Hepatocyte (in vitro differentiated cells): ENCODE measurements around the gene RBBP4. TPM values are rescaled to one million over a fixed set of nuclear protein-coding genes. Genes with fewer than 3 reads are reported as not detected.
A peak's percentile ranks its signal among the peaks of the same experiment; 100 is the strongest.

ENCODE experiments used
- DNase-seq: peaks from one replicate; pipeline ENCODE4 v3.0.0-alpha.2; 2016; ENCODE audit warnings: low spot score
- H2AFZ ChIP-seq: fragments of 200-600 bp; sonication (generic); 2 replicates; pipeline ENCODE4 v1.6.0; 2016; ENCODE audit warnings: antibody characterized with exemption, mild to moderate bottlenecking
- H3K27ac ChIP-seq: fragments of 200-600 bp; sonication (generic); 2 replicates; pipeline ENCODE4 v1.5.1; 2016; ENCODE audit warnings: mild to moderate bottlenecking
- H3K27me3 ChIP-seq: fragments of 200-600 bp; sonication (generic); 2 replicates; pipeline ENCODE4 v1.6.1; 2016
- H3K36me3 ChIP-seq: fragments of 200-600 bp; sonication (generic); replicated peaks from 2 replicates; pipeline ENCODE4 v1.5.1; 2016; ENCODE audit warnings: low read depth; ENCODE audit not compliant: insufficient read depth
- H3K4me1 ChIP-seq: fragments of 200-600 bp; sonication (generic); 2 replicates; pipeline ENCODE4 v1.5.1; 2016; ENCODE audit warnings: mild to moderate bottlenecking, moderate library complexity; ENCODE audit not compliant: insufficient read depth
- H3K4me2 ChIP-seq: fragments of 200-600 bp; sonication (generic); 2 replicates; pipeline ENCODE4 v1.6.0; 2016
- H3K4me3 ChIP-seq: fragments of 200-600 bp; sonication (generic); 2 replicates; pipeline ENCODE4 v1.5.1; 2016; ENCODE audit warnings: mild to moderate bottlenecking
- H3K79me2 ChIP-seq: fragments of 200-600 bp; sonication (generic); 2 replicates; pipeline ENCODE4 v1.6.0; 2017; ENCODE audit warnings: mild to moderate bottlenecking
- H3K9me2 ChIP-seq: fragments of 200-600 bp; sonication (generic); replicated peaks from 2 replicates; pipeline ENCODE4 v1.6.0; 2017; ENCODE audit warnings: mild to moderate bottlenecking; ENCODE audit not compliant: insufficient read depth
- H3K9me3 ChIP-seq: fragments of 200-600 bp; sonication (generic); 2 replicates; pipeline ENCODE4 v1.5.1; 2016; ENCODE audit warnings: low read depth, mild to moderate bottlenecking
- H4K20me1 ChIP-seq: fragments of 200-600 bp; sonication (generic); 2 replicates; pipeline ENCODE4 v1.6.0; 2016; ENCODE audit warnings: mild to moderate bottlenecking; ENCODE audit not compliant: insufficient read depth, poor library complexity, severe bottlenecking
- EZH2 ChIP-seq: fragments of 200-600 bp; sonication (generic); IDR thresholded peaks from 2 replicates; pipeline ENCODE4 v1.6.1; 2016; ENCODE audit warnings: antibody characterized with exemption, mild to moderate bottlenecking, borderline replicate concordance
- EZH2phosphoT487 ChIP-seq: fragments of 200-600 bp; sonication (generic); IDR thresholded peaks from one replicate; pipeline ENCODE4 v1.6.1; 2018; ENCODE audit warnings: antibody characterized with exemption, mild to moderate bottlenecking, low read depth, moderate library complexity; ENCODE audit not compliant: unreplicated experiment, severe bottlenecking
- WGBS: methylation state at CpG from one replicate; pipeline ENCODE4 v1.1.6; 2016; ENCODE audit warnings: low lambda C conversion rate; ENCODE audit errors: missing lambda C conversion rate; 5-methylcytosine and 5-hydroxymethylcytosine counted together
- polyA plus RNA-seq: library from polyadenylated mRNA; unstranded; fragments of >200 nt; fragmentation: Nextera tagmentation; extraction: Ambion mirVana; gene quantifications from 2 replicates; pipeline ENCODE4 v1.2.1, GENCODE V29; 2016
- total RNA-seq: library from RNA; depleted of rRNA; stranded (reverse); fragments of >200 nt; gene quantifications from 2 replicates; pipeline ENCODE4 v1.2.3, GENCODE V29; 2014
- TF ChIP-seq, protein P1 (sequence below): fragments of 200-600 bp; sonication (generic); IDR thresholded peaks from 2 replicates; pipeline ENCODE4 v1.5.1; 2016; ENCODE audit warnings: antibody characterized with exemption, mild to moderate bottlenecking; ENCODE audit not compliant: poor library complexity

RBBP4 gene
- total and polyA plus RNA-seq, 2 experiments from 2014 or later: 139 to 177 TPM

DNA sequence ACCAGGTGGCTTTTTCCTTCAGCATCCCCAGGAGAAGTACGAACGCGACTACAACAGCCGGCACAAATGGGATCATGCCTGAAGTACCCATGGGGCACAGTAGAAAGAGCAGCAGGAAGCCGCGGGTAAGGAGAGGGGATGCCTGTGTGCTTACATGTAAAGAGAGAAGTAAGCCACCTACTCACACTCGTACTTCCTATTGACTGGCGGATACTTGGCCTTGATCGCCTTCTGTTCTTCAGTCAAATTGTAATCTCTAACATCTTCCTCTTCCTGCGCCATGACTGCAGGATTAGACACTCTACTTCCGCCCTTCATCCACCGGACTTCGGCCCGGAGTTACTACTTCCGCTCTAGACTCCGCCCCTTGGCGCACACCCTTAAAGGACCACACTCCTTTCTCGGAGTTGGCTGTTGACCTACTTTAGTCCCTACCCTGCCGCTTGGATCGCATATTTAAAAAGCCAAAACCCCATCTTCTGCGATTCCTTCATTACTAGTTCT, 708 bp upstream of the RBBP4 start, which contains the start of gene ZBTB8OS:
TSS of gene ZBTB8OS (minus strand) at position 303 of the 504 bp plus-strand sequence. CDS start at position 282, 21 bp downstream.
- H3K27me3 ChIP-seq: no peaks in the 10 kb centered on the region
- peaks cover 22% of the 10 kb centered on the region for H4K20me1 ChIP-seq
- DNase-seq: peak; percentile 96
- peak within 1 kb of the TSS; percentile 99 for H3K27ac ChIP-seq
- H3K4me2 ChIP-seq: peak within 1 kb of the TSS; percentile 90
- peaks cover 80% of the 10 kb centered on the region for H3K79me2 ChIP-seq
- H3K4me1 ChIP-seq: peaks cover 19% of the 10 kb centered on the region
- H3K4me3 ChIP-seq: peak within 1 kb of the TSS; percentile 76
- peak within 1 kb of the TSS; percentile 93 for H2AFZ ChIP-seq
- no peaks in the 10 kb centered on the region for H3K9me3 ChIP-seq
- H3K36me3 ChIP-seq: peaks cover 4% of the 10 kb centered on the region
- WGBS: under 1% methylated on average over 21 of the region's 21 CpGs
- no peaks in the 10 kb centered on the region for H3K9me2 ChIP-seq
- TF ChIP-seq, protein P1, sequence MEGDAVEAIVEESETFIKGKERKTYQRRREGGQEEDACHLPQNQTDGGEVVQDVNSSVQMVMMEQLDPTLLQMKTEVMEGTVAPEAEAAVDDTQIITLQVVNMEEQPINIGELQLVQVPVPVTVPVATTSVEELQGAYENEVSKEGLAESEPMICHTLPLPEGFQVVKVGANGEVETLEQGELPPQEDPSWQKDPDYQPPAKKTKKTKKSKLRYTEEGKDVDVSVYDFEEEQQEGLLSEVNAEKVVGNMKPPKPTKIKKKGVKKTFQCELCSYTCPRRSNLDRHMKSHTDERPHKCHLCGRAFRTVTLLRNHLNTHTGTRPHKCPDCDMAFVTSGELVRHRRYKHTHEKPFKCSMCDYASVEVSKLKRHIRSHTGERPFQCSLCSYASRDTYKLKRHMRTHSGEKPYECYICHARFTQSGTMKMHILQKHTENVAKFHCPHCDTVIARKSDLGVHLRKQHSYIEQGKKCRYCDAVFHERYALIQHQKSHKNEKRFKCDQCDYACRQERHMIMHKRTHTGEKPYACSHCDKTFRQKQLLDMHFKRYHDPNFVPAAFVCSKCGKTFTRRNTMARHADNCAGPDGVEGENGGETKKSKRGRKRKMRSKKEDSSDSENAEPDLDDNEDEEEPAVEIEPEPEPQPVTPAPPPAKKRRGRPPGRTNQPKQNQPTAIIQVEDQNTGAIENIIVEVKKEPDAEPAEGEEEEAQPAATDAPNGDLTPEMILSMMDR: no peak
- TF ChIP-seq EZH2phosphoT487: no peak
- TF ChIP-seq EZH2: no peak

DNA sequence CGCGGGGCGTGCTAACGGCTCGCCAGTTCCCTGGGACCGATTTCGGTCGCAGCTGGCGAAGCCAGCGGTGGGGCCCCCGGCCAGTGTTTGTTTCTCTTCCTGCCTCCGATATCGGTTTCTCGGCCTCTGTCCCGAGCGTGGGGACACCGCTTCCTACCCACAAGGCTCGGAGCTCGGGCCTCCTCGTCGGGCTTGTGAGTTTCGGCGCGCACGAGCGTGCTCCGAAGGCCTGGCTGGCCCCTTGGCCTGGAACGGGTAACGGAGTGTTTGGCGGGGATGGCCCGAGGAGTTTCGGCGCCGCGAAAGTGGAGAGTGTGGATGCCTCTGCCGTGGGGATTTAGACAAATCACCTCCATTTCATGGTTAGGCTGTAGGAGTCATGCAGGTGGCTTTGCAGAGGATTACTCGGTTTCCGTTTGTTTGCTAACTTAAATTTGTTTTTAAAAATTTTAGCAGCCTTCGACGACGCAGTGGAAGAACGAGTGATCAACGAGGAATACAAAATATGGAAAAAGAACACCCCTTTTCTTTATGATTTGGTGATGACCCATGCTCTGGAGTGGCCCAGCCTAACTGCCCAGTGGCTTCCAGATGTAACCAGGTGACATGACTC, 559 bp downstream of the RBBP4 start:
- Histone ChIP-seq H3K27me3 (no peaks in the 10 kb centered on the region), H3K36me3 (peaks cover 4% of the 10 kb centered on the region), H4K20me1 (peaks cover 30% of the 10 kb centered on the region), H2AFZ (peak overlapping the region; percentile 77), H3K4me3 (peak overlapping the region; percentile 76), H3K4me2 (peak overlapping the region; percentile 90), H3K9me2 (no peaks in the 10 kb centered on the region), H3K9me3 (no peaks in the 10 kb centered on the region), H3K4me1 (peaks cover 21% of the 10 kb centered on the region), H3K79me2 (peaks cover 82% of the 10 kb centered on the region), H3K27ac (peak overlapping the region; percentile 96)
- 3% methylated on average over 43 of the region's 43 CpGs for WGBS
- DNase-seq: no peak
- TF ChIP-seq, protein P1: peak; percentile 4
- TF ChIP-seq EZH2phosphoT487: no peak

DNA sequence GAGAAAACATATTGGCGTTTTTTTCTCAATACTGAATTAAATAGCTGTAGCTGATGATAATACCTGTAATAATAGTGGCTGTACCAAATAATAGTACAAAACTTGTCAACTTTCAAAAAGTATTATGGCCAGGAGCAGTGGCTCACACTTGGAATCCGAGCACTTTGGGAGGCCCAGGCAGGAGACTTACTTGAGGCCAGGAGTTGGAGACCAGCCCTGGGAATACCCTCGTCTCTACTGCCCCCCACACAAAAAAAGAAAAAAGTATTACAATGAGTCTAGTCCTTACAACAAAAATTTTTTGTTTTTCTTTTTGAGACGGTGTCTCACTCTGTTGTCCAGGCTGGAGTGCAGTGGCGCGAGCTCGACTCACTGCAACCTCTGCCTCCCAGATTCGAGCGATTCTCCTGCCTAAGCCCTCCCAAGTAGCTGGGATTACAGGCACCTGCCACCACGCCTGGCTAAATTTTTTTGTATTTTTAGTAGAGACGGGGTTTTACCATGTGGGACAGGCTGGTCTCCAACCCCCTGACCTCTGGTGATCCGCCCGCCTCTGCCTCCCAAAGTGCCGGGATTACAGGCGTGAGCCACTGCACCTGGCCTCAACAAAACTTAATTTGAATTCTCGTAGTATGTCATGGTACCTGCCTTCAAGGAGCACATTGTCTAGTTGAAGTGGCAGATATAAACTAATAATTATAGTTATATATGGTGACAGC, 1.4 kb downstream of the RBBP4 start:
- peak overlapping the region; percentile 96 for H3K27ac ChIP-seq
- peaks cover 21% of the 10 kb centered on the region for H3K4me1 ChIP-seq

More for the DNA sequence above, 1.4 kb downstream of the RBBP4 start:
- Histone ChIP-seq H3K79me2 (peaks cover 86% of the 10 kb centered on the region), H3K9me3 (no peaks in the 10 kb centered on the region), H2AFZ (no peak overlapping the region), H3K9me2 (no peaks in the 10 kb centered on the region), H3K27me3 (no peaks in the 10 kb centered on the region), H3K4me3 (peak overlapping the region; percentile 76), H4K20me1 (peaks cover 30% of the 10 kb centered on the region), H3K36me3 (peaks cover 4% of the 10 kb centered on the region), H3K4me2 (peak overlapping the region; percentile 90)
- TF ChIP-seq EZH2: no peak
- TF ChIP-seq EZH2phosphoT487: no peak
- TF ChIP-seq, protein P1: no peak
- 88% methylated on average over 16 of the region's 16 CpGs for WGBS
- no peak for DNase-seq
